HG03095 (cell line): ENCODE results near the gene NAT10.
"Not testable (repeated sequence)": the region's sequence is repeated elsewhere in the genome, so short reads cannot be mapped to it uniquely, and the experiment has no call there.

Experiments
- ATAC-seq: cut with Tn5 transposase; IDR thresholded peaks from one replicate; pipeline ENCODE4 v1.9.1; 2021; ENCODE audit warnings: moderate library complexity; ENCODE audit not compliant: unreplicated experiment

The NAT10 gene

DNA sequence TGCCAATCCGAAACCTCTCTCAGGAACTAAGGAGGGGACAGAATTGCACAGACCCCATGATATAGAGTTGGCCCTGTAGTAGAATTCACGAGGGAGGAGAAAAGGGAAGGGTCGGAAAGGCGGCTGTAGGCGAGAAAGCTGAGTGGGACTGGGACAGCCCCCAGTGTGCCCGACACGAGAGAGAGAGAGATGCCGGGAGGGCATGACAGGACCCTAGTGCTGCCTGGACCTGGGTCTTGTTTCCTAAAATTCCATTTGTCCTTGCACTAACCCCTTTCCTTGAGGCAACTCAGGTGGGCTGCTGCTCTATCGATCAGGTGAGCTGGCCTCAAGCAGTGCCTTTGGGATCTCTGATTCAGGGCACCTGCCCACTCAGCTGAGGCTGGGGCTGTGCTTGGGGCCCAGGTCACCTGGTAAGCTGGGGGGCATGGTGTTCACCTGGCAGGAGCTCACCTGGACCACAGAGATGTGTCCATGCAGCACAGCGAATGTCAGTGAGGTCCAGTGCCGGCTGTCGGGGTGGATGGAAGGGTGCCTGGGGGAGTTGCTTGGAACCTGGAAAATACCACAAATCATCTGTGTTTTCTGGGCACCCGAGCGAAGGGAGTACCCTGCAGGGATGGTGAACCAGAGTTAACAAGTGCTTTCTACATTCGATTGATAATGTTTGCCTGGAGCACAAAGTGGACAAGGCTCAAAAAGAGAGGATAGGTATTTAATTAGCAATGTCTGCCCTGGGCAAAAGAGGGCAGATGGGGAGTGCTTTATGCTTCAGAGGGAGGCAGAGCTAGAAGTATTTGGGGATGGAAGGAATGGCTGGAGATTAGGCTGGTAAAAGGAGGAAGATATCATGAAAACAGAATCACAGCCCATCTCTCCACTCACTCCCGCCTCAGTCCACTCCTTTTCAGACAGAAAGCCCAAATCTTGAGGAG is 61.6 kb downstream of the NAT10 start:
- no peak for ATAC-seq

DNA sequence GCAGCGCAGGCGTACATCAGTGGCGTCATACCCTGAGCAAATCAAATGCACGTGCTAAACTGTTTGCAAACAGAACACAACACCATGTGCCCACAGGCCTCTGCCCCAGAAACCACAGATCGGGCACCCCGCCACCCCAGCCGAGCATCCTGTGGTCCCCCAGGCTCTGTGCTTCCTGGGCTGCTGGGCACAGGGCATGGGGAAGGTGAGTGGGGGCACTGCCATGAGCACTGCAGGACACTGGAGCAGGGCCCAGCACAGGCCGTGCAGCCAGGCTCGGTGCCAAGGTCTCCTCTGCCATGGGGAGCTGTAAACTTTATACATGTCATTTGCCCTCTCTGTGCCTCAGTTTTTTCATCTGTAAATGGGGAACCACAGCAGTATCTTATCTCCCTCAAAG is 62.5 kb downstream of the NAT10 start:
- ATAC-seq: no peak

DNA sequence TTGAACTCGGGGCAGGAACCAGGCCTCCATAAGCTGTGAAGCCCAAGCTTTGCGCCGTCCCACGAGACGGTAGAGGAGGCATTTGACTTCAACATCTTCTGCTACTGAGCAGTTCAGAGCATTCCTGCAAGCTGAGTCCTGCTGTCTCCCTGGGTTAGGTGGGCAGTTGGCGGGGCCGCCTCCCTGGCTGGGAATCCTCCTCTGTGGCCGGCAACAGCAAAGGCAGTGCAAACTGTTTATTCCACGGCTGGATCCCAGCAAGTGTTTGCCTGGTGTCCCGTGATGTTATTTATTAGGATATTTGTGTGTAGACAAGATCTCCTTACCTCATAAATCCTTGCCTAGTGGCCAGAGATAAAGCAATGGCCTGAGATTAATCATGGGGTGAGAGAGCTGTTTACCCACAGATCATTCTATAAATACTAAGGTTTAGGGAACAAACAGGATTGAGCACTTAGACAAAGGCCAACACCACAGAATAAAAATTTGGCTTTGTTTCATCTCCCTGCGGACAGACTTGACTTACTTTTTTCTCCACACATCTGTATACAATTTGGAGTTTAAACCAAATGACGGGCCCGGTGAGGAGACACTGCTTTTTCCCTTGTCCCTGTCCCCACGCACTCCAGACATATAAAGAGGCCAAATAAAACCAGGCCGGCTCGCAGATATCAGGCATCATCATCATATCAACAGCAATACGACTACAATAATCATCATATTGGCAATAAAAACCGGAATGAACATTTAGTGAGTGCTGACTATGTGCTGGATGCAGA is 63.4 kb downstream of the NAT10 start:
- ATAC-seq: no peak

DNA sequence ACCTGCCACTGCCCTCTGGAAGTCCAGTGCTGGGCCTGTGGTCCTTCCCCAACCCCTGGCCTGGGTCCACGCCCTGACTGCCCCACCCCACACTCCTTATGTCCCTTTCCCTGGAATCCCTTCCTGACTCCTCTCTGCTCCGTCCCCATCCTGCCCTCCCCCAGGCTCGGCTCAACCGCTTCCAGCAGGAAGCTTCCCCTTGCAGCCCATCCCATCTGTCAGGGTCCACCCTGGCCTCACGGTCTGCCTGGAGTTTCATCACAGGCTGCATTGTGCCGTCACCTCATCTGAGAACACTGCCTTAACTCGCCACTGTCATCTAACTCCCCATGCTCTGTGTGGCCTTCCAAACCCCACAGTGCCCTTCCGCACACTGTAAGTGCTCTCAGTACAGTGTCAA is 64.3 kb downstream of the NAT10 start:
- no peak for ATAC-seq

DNA sequence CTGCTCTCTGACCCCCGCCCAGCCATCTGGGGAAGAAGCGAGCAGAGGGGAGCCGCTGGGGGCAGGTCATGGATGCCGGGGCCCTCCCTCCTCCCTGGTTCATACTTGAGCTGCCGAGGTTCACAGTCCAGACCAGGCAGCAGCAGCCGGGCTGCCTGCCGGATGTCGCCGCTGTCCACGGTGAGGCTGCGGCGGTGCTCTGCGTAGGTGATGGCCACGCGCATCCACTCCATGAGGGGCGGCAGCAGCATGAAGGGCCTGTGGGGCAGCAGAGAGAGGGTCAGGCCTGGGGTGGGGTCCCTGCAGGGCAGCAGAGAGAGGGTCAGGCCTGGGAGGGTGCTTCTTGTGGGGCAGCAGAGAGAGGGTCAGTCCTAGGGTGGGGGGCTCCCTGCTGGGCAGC is 67.6 kb downstream of the NAT10 start:
- ATAC-seq: no peak

DNA sequence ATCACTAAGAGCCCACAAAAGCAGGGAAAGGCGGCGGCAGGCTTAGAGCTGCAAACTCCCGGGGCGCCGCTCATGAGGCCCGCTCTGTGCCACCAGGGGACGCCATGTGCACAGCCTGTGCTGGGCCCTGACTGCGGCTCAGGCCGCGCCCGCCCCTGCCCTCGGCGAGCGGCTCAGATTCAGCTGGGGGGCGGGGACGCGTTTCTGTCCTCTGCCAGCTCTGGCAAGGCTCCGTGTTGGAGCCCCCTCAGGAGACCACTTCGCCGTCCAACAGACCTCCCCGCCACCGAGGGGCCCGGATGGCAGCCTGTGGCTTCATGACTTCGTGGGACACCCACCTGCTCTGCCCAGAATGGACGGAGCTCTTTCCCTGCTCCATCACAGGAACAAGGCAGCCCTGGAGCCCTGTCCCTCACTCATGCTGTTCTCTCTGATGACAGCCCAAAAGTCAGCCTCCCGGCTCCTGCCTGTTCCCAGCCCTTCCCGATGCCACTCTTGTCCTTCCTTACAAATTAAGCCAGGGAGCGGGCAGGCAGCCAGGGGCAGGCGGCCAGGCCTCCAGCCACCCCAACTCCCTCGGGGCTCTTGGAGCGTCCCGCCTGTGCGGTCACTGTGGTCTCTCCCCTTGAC is 69.1 kb downstream of the NAT10 start:
- peak; percentile 89 for ATAC-seq

DNA sequence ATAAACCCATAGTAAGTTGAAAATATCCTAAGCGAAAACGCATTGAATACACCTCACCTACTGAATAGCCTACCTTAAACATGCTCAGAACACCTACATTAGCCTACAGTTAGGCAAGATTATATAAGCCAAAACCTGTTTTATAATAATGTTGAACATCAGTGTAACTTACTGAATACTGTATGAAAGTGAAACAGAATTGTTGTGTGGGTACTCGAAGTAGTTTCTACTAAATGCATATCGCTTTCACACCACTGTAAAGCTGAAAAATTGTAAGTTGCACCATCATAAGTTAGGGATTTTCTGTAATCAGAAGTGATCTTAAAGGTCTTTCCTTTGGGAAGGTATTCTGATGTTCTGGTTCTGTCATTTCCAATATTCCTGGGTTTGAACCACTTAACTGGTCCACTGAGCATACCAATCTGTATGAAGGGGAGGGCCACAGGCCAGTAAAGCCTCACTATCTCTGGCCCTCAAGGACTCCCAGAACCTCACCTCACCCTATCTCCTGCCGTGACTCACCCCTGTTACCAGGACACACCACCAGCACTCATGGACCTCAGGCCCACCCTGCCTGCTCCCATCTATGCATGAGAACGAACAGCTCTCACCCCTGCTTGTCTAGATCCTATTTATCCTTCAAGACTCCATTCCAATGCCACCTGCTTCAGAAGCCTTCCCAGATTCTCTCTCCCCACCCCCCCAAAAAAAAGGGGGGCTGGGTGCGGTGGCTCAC is 70.0 kb downstream of the NAT10 start:
- no peak for ATAC-seq

DNA sequence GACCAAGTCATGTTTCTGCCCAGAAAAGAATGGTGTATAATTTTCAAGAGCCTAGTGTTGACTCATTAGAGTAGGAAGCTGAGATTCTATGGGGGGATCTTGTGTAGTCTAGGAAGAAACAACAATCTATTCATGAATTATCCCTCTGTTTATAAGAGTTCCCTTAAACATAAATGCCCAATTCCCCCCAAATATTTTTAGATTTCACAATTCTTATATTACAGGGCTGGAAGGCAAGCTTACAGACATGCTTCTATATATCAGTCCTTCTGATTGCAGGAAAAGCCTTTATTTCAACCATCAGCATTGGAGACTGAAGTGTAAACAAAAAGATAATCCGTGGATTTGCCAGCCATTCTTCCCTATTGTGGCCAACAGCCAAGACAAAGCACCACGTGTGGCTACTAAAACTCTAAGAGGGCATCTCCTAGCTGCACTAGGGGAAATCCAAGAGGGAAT is 71.4 kb downstream of the NAT10 start:
- no peak for ATAC-seq

DNA sequence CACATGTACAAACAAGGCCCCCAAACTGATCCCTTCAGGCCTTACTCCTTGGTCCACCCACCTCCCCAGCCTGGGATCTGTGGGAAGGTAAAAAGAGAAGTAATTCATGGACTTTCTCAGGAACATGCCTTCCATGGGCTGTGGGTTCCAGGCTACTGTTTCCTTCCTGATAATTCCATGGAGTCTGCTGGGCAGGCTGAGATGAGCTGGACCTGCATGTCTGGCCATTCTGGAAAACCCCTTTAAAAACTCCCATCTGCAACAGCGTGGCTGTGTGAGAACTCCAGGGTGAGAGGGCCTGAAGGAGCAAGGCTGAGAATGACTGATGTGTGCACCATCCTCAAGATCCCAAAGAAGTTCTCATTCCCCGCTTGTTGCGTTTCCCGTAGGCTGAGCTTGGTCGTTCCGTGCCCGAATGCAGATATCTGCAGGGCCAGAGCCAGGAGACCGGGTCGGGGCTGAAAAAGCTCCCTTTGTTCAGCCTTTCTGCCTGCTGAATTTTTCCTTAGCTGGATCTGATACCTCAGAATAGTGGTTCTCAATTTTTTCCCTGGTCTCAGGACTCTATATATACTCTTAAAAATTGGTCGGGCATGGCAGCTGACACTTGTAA is 72.9 kb downstream of the NAT10 start:
- ATAC-seq: no peak

DNA sequence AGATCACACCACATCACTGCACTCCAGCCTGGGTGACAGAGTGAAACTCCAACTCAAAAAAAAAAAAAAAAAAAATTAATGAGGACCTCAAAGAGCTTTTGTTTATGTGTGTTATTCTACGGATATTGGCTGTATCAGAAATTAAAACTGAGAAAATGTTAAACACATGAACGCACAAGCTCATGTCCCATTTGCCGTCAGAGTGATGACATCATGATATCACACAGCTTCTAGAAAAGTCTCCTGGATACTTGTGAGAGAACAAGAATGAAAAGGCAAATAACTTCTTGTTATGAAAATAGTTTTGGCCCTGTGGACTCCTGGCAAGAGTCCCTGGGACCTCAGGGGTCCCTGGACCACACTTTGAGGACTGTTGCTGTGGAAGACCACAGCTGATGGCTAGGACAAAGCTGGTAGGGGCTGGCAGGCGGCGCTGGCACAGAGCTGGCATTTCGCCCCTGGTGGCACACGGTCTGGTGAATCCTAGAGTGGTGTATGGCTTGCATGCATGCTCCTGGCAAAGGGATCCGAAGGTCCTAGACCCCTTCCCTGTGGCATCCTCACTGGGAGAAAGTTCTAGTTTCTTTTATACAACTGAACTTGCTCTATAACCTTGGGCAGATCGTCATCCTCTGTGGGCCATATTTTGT is 73.7 kb downstream of the NAT10 start:
- ATAC-seq: no peak

DNA sequence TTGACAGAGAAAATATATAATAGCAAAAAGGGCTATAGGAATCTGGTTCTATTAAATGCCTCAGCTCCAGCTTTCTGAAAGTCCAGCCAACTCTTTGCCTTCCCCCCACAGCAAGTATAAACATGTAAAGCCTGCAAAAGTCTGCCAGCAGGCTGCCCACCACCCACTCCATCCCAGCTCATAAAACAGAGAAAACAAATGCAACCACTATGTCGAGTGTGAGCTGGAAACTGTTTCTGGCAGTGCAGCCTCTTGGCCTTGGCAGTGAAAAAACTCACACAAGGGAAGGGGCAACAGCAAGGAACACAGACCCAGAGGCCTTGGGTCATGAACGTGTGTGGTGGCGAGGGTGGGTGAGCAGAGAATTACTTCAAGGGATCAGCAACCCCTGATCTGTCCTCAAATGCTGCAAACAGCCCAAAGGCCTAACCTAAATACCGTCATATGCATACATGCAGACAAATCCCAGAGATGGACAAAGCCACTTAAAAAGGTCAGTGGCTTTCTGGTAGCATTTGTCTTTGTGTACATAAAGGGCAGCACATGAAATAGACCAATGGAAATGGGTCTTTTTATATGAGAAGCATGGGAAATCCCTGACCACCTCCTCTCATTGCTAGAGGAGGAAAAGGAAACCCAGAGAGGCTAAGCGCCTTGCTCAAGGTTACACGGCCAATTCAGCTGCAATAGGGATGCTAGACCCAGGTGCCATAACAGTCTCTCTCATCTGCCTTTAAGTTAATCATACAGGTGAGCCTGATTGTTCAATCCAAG is 74.8 kb downstream of the NAT10 start:
- no peak for ATAC-seq

DNA sequence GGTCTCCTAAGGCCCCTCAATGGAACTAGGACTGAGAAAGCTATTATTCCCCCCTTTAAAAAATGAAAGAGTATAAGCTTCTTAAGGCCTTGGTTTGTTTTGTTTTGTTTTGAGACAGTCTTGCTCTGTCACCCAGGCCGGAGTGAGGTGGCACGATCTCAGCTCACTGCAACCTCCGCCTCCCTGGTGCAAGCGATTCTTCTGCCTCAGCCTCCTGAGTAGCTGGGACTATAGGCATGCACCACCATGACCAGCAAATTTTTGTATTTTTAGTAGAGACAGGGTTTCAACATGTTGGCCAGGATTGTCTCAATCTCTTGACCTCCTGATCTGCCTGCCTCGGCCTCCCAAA is 75.4 kb downstream of the NAT10 start:
- ATAC-seq: not testable (repeated sequence)

DNA sequence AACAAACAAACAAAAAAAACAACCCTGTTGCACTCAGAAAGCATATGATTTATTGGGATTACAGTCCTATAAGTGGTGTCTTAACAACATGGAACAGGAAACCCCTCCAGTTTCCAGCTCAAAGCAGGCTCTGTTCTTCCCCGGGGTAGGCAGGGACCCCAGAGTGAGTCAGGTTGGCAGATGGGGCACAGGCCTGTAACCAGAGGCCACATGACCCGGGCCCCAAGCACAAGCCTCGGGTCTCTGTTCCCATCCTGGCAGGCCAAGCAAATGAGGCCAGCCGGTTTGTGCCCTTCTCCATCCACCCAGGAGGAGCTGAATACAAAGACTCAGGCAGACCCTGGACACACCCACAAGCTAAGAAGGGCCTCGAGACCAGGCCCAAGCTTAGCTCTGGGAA is 75.8 kb downstream of the NAT10 start:
- ATAC-seq: no peak

DNA sequence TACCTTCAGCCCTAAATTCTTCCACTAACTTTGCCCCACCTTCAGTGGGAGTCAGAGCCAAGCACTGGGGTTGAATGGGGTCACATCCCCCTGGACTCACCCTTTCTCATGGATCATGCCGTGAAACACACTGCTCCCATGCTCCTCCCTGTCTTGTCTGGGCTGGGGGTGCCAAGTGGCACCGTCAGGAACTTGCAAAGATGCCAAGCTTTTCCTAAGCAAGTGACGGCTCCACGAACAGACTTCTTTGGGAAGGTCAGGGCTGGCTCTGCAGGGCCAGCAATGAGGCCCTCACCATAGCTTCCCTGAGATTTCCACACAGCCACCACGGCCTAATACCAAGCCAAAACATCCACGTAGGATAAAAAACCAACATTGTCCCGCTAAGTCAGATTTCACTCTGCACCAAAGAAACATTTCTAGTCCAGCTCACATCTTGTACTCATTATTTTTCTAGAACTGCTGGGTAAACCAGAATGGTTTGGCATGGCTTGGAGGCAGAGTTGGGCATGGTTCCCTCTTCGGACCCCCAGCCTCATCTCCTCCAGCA is 76.5 kb downstream of the NAT10 start:
- no peak for ATAC-seq

DNA sequence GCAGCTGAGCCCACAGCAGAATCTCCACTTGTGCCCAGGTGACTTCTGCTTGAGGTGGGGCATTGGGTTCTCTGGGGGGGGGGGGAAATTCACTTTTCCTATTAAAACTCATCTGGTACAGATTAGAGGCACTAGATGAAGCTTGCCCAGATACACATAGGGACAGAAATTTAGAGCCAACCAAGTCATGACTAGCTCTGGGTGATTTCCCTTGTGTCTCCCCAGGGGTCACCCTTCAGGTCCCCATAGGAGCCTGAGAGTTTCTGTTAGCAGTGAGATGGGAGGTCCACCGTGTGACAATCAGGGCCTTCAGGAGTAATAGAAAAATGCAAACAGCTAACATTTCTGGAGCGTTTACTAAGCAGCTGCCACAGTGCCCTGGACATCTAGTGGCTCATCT is 77.0 kb downstream of the NAT10 start:
- ATAC-seq: no peak

DNA sequence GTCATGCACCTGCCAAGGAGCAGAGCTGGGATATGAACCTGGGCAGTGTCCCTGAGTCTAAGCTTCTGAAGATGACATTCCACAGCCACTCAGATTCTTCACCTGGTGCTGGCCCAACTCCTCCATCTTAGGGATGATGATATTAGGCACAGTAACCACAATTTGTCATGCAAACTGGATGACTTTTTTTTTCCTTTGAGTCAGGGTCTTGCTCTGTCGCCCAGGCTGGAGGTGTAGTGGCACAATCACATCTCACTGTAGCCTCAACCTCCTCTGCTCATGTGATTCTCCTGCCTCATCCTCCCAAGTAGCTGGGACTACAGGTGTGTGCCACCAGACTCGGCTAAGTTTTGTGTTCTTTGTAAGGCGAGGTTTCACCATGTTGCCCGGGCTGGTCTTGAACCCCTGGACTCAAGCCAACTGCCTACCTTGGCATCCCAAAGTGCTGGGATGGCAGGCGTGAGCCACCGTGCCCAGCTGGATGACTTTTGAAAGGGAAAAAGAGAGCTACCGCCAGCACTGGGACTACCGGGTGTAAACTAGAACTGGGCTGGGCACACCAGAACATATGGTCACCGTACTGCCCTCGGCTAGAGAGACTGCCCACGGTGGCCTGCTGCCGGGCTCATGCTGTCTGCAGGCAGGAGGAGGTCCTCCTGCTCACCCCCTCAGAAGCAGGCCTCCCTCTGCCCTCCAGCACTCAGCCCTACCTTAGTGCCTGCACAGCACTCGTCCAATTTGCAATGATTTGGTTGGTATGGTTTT is 77.7 kb downstream of the NAT10 start:
- no peak for ATAC-seq

DNA sequence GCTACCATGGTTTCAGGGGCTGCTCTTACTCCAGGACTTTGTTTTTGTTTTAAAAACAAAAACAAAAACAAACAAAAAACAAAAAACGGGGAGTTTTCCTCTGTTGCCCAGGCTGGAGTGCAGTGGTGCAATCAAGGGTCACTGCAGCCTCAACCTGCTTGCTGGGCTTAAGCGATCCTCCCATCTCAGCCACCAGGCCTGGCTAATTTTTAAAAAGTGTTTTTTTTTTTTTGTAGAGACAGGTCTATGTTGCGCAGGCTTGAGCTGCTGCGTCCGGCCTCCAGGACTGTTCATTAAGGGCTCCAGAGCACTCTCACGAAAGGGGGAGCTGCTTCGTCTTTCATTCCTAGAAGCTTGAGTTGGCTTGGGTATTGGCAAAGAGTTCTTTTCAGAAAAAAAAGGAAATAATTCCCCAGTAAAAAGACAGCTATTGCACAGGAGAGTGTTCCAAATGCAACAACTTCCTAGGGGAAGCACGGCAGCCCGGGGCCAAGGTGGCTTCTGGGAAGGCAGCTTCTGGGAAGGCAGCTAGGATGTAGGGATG is 78.5 kb downstream of the NAT10 start:
- no peak for ATAC-seq

DNA sequence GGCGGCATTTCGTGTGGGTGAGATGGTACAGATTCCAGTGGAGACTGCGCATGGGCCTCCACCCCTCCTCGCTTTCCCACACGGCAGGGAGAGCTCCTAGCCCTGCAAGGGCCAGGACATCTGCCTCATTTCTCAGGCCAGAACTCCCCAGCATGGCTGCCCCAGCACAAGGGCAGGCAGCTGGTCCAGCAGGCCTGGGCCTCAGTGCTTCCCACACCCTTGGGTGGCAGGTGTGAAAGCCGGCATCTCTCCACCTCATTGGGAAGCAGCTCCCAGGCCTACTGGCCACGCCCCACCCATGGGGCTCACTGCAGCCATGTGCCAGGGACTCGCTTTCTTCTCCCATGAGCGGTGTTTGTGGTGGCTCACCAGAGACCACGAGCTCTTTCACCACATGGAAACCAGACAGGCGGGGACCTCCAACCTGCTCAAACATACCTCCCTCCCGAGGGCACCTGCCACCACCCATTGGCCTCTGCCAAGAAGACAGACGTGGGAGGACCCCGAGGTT is 79.1 kb downstream of the NAT10 start:
- no peak for ATAC-seq
